ENCODE measurements around the gene SLC28A1.
"Not testable (repeated sequence)": the region's sequence is repeated elsewhere in the genome, so short reads cannot be mapped to it uniquely, and the experiment has no call there.

SLC28A1 gene

GRCh38 chr15:84883916-84884781 lies at the start of gene SLC28A1:
Gene SLC28A1, plus strand, starts transcription at chr15:84884662. Its CDS starts 3,099 bp downstream, at chr15:84887761.
- no peak for DNase-seq (ENCODE audit: low read depth, low spot score)

GRCh38 chr15:84834969-84835368 lies 49.5 kb upstream of the SLC28A1 start:
- no peak for DNase-seq (ENCODE audit: low read depth, low spot score)

- no peak for DNase-seq (ENCODE audit: low read depth, low spot score)
These were observed 48.7 kb upstream of the SLC28A1 start for GRCh38 chr15:84835661-84836337.

- no peak for DNase-seq (ENCODE audit: low read depth, low spot score)
These were observed 47.6 kb upstream of the SLC28A1 start for GRCh38 chr15:84836844-84837243.

- DNase-seq (ENCODE audit: low read depth, low spot score) = no peak
These were observed 44.7 kb upstream of the SLC28A1 start for GRCh38 chr15:84839714-84840113.

- no peak for DNase-seq (ENCODE audit: low read depth, low spot score)
These were observed 44.2 kb upstream of the SLC28A1 start for GRCh38 chr15:84840255-84840654.

GRCh38 chr15:84840741-84841429 lies 43.6 kb upstream of the SLC28A1 start:
- DNase-seq (ENCODE audit: low read depth, low spot score) = no peak

GRCh38 chr15:84842781-84843180 lies 41.7 kb upstream of the SLC28A1 start:
- DNase-seq (ENCODE audit: low read depth, low spot score) = no peak

- no peak for DNase-seq (ENCODE audit: low read depth, low spot score)
These were observed 39.5 kb upstream of the SLC28A1 start for GRCh38 chr15:84844964-84845363.

- not testable (repeated sequence) for DNase-seq (ENCODE audit: low read depth, low spot score)
These were observed 38.8 kb upstream of the SLC28A1 start for GRCh38 chr15:84845631-84846030.

GRCh38 chr15:84846269-84846668 lies 38.2 kb upstream of the SLC28A1 start:
- DNase-seq (ENCODE audit: low read depth, low spot score) = no peak

GRCh38 chr15:84847382-84847781 lies 37.1 kb upstream of the SLC28A1 start:
- no peak for DNase-seq (ENCODE audit: low read depth, low spot score)

GRCh38 chr15:84852212-84852611 lies 32.2 kb upstream of the SLC28A1 start:
- DNase-seq (ENCODE audit: low read depth, low spot score) = no peak

- no peak for DNase-seq (ENCODE audit: low read depth, low spot score)
These were observed 29.3 kb upstream of the SLC28A1 start for GRCh38 chr15:84855136-84855535.

- no peak for DNase-seq (ENCODE audit: low read depth, low spot score)
These were observed 28.7 kb upstream of the SLC28A1 start for GRCh38 chr15:84855765-84856164.

GRCh38 chr15:84856731-84857417 lies 27.6 kb upstream of the SLC28A1 start:
- no peak for DNase-seq (ENCODE audit: low read depth, low spot score)

- no peak for DNase-seq (ENCODE audit: low read depth, low spot score)
These were observed 27.0 kb upstream of the SLC28A1 start for GRCh38 chr15:84857418-84858004.

- DNase-seq (ENCODE audit: low read depth, low spot score) = no peak
These were observed 26.2 kb upstream of the SLC28A1 start for GRCh38 chr15:84858231-84858630.

- DNase-seq (ENCODE audit: low read depth, low spot score) = no peak
These were observed 25.3 kb upstream of the SLC28A1 start for GRCh38 chr15:84859144-84859543.

GRCh38 chr15:84859651-84860050 lies 24.8 kb upstream of the SLC28A1 start:
- DNase-seq (ENCODE audit: low read depth, low spot score) = no peak

- DNase-seq (ENCODE audit: low read depth, low spot score) = no peak
These were observed 22.7 kb upstream of the SLC28A1 start for GRCh38 chr15:84861781-84862180.
